Adrenal gland (tissue), 12 donors: ENCODE data around the gene GOLGA6L7. TPM values are rescaled to one million over a fixed set of nuclear protein-coding genes. Genes with fewer than 3 reads are reported as not detected.
"Not testable (repeated sequence)": the region's sequence is repeated elsewhere in the genome, so short reads cannot be mapped to it uniquely, and the experiment has no call there.

Source experiments
- DNase-seq, 7 donors: peaks; one replicate each; pipeline ENCODE4 v3.0.0-alpha.2; 2019 to 2020
- H3K27ac ChIP-seq, 5 donors: fragments of 200-600 bp; sonication (generic) in 4 of 5; 1 replicate in 3 of 5; 2 replicates in 2 of 5; pipeline versions ENCODE4 v1.5.1 to v1.8.0; 2016 to 2020; ENCODE audit warnings: mild to moderate bottlenecking in 1 of 5
- H3K27me3 ChIP-seq: fragments of 200-600 bp; 2 replicates; pipeline ENCODE4 v1.8.0; 2021
- H3K36me3 ChIP-seq, 2 donors: fragments of 200-600 bp; replicated peaks in 1 of 2; 1 replicate in 1 of 2; 2 replicates in 1 of 2; pipeline versions ENCODE4 v1.5.1 to v1.8.0; 2018 to 2022
- H3K4me1 ChIP-seq, 2 donors: fragments of 200-600 bp; replicated peaks in 1 of 2; 1 replicate in 1 of 2; 2 replicates in 1 of 2; pipeline versions ENCODE4 v1.5.1 to v1.8.0; 2018 to 2021
- H3K4me3 ChIP-seq, 4 donors: fragments of 200-600 bp; sonication (generic) in 3 of 4; one replicate each; pipeline ENCODE4 v1.5.1; 2016 to 2018
- H3K9me3 ChIP-seq, 3 donors: fragments of 200-600 bp; sonication (generic) in 1 of 3; replicated peaks in 1 of 3; 1 replicate in 2 of 3; 2 replicates in 1 of 3; pipeline versions ENCODE4 v1.5.1 to v1.8.0; 2016 to 2021
- WGBS, 4 donors: extraction: QIAGEN DNeasy Blood & Tissue Kit in 2 of 4; methylation state at CpG; one replicate each; pipeline versions ENCODE4 v1.1.5 to v1.1.7; 2013 to 2017; 5-methylcytosine and 5-hydroxymethylcytosine counted together
- intact Hi-C, 2 donors: fragments of 100-400 bp; cut with DNase I; formaldehyde crosslinking; loops; one replicate each; pipeline versions ENCODE4 v1.14.1 to v1.15.0; 2022 to 2023
- polyA plus RNA-seq, 3 donors: library from polyadenylated mRNA; stranded (reverse); fragments of 200-250 nt in 2 of 3; fragments of 350-450 nt in 1 of 3; fragmentation: Illumina TruSeq in 1 of 3; extraction: RNeasy Lipid Tissue Mini Kit (QIAGEN cat#74804) in 1 of 3; gene quantifications; one replicate each; pipeline ENCODE4 v1.2.3, GENCODE V29; 2013 to 2014
- total RNA-seq, 9 donors: library from RNA; depleted of rRNA in 4 of 9; stranded (reverse); fragments of >200 nt in 4 of 9; fragments of 120-200 nt in 1 of 9; fragmentation: NEBNext Ultra II Directional in 1 of 9; extraction: Animal tissue kit (Norgen Biotek cat#: 25700) in 1 of 9; gene quantifications; one replicate each; pipeline versions ENCODE4 v1.1.0 to v1.2.4, GENCODE V29; 2013 to 2023
- TF ChIP-seq, protein P1 (sequence below), 6 experiments: fragments of 450-650 bp in 4 of 6; fragments of 200-600 bp in 2 of 6; sonication (generic) in 1 of 6; IDR thresholded peaks; 1 replicate in 5 of 6; 2 replicates in 1 of 6; pipeline versions ENCODE4 v1.5.1 to v1.8.0; 2016 to 2021; ENCODE audit warnings: antibody characterized with exemption in 6 of 6, mild to moderate bottlenecking in 2 of 6, moderate library complexity in 1 of 6
- donor health status: healthy with polysubstance abuse.
- donor health status: Bipolar disorder and iron deficiency.
- donor health status: DM: yes; HTN: yes; CAD: no.
- donor health status: DM: no; HTN: no; CAD: no.
- donor health status: DM: no; HTN: no; CAD: no.
- donor health status: DM: yes; HTN: yes; CAD: no.

Gene GOLGA6L7
- total and polyA plus RNA-seq, 12 donors = not detected

DNA sequence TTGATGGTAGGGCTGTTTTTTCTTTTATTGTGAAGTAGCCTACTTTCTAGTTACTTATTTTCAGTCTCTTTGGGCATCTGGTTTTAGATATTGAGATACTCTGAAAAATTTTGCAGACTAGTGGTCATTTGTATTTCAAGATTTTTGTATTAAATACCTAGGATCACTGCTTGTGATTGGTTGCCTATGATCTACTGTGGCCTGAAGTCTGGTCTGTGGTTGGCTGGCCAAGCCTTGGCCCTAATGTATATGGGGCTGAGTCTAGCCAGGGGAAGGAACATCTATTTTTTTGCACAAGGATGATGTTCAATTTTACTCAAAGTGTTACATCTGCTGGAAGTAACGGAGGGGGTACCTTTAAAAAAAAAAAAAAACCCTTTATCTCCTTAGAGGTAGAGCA, 38.0 kb downstream of the GOLGA6L7 start:
- DNase-seq, H3K36me3 ChIP-seq, H3K27ac ChIP-seq, H3K27me3 ChIP-seq, intact Hi-C loops, H3K4me3 ChIP-seq, H3K4me1 ChIP-seq, H3K9me3 ChIP-seq: not testable (repeated sequence)
- 93 to 100% (median 98%) methylated on average over 1 of the region's 1 CpG for WGBS, 4 donors

DNA sequence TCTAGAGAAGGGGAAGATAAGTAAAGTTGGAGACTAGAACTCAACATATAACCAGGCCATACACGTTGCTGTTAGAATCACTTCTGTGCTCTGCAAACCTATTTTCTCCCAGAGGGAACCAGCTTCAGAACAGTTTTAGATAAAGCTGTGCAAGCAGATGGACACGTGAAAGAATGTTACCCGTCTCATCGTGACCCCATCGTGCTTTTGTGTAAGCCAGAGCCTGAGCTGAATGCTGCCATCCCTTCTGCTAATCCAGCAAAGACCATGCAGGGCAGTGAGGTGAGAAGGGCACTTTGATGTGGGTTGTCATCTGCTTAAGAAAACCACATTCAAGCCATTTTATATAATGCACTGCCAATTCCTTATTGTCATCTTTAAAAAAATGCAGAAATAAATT, 40.3 kb downstream of the GOLGA6L7 start:
- H3K9me3 ChIP-seq, H3K36me3 ChIP-seq, H3K4me3 ChIP-seq, H3K4me1 ChIP-seq, intact Hi-C loops, H3K27ac ChIP-seq, H3K27me3 ChIP-seq, DNase-seq: not testable (repeated sequence)
- WGBS, 4 donors = 75 to 82% (median 79%) methylated on average over 2 to 5 of the region's 5 CpGs

DNA sequence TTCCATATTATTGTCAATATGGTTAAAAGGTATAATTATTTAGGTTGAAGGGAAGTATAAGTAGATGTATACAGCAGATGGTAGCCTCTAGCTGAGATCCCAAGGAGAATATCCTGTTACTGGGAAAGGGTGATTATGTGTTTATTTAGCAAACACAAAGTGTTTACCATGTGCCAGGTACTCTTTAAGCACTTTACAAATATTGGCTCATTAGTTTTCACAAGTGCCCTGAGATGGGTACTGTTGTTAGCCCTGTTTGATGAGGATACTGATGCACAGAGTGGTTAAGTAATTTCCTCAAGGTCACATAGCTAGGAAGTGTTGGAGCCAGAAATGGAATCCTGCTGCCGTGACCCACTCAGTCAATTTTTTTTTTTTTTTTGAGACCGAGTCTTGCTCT, 48.1 kb downstream of the GOLGA6L7 start:
- H3K27me3 ChIP-seq, H3K27ac ChIP-seq, H3K4me1 ChIP-seq, H3K9me3 ChIP-seq, DNase-seq, H3K36me3 ChIP-seq, intact Hi-C loops, H3K4me3 ChIP-seq: not testable (repeated sequence)
- 46 to 83% (median 81%) methylated on average over 1 to 2 of the region's 2 CpGs for WGBS, 4 donors

DNA sequence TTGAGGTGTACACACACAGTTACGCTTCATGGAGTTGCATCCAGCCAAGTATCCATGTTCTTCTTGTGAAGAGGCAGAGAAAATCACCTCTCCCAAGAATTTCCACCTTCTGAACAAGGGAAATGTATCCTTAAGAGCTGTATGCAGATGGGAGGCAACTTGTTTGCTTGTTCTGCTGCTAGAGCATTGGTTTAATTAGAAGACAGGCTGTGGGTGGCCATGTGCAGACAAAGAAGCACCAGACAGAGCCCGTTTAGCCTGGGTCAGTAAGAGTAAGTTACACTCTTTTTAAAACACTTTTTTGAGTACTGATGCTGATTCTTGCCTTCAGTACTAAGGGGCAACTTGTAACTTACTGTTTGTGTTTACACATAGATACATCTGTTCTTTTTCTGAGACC, 50.2 kb downstream of the GOLGA6L7 start:
- H3K4me3 ChIP-seq, H3K27ac ChIP-seq, H3K27me3 ChIP-seq, intact Hi-C loops, H3K9me3 ChIP-seq, DNase-seq, H3K4me1 ChIP-seq, H3K36me3 ChIP-seq: not testable (repeated sequence)
- WGBS, 4 donors = 73 to 100% (median 100%) methylated on average over 1 to 2 of the region's 2 CpGs

DNA sequence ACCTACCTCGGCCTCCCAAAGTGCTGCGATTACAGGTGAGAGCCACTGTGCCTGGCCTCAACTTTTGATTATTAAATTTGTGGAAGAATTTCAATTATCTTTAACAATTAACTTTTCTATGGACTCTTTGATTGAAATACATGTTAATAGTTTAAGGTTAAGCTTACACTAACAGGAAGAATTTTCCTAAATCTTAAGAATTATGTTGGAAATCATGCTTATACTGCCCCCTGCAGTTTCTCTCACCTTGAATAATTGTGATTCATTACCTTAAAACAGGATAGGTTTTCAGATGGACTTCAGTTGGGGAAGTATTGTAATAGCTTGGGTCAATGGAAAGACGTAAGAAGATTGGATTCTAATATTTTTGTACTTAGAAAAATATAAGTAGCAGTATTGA, 54.2 kb downstream of the GOLGA6L7 start:
- TF ChIP-seq, protein P1, sequence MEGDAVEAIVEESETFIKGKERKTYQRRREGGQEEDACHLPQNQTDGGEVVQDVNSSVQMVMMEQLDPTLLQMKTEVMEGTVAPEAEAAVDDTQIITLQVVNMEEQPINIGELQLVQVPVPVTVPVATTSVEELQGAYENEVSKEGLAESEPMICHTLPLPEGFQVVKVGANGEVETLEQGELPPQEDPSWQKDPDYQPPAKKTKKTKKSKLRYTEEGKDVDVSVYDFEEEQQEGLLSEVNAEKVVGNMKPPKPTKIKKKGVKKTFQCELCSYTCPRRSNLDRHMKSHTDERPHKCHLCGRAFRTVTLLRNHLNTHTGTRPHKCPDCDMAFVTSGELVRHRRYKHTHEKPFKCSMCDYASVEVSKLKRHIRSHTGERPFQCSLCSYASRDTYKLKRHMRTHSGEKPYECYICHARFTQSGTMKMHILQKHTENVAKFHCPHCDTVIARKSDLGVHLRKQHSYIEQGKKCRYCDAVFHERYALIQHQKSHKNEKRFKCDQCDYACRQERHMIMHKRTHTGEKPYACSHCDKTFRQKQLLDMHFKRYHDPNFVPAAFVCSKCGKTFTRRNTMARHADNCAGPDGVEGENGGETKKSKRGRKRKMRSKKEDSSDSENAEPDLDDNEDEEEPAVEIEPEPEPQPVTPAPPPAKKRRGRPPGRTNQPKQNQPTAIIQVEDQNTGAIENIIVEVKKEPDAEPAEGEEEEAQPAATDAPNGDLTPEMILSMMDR (IDR thresholded peaks at IDR 0.05) = peak in 3 of 6 experiments; percentile 20 to 41 (median 23)
- peak in 1 of 7 donors; percentile 27 for DNase-seq
- H3K36me3 ChIP-seq, H3K9me3 ChIP-seq, H3K4me3 ChIP-seq, H3K27ac ChIP-seq, intact Hi-C loops, H3K27me3 ChIP-seq, H3K4me1 ChIP-seq: not testable (repeated sequence)
- WGBS, 4 donors = 83 to 87% (median 85%) methylated on average over 3 of the region's 3 CpGs

Other genes starting within 250 kb of the GOLGA6L7 start
- 1 to 10 TPM in 5 of 9 donors, under 1 TPM in 2, not detected in 2; 0.67 to 3.0 (median 1.8) TPM for gene GOLGA8M, start 136.2 kb downstream of the GOLGA6L7 start, total RNA-seq
- 1 to 10 TPM in 1 of 3 donors, under 1 TPM in 2; 0.22 to 2.0 (median 0.51) TPM for gene GOLGA8M, start 136.2 kb downstream of the GOLGA6L7 start, polyA plus RNA-seq
- gene APBA2, start 37.3 kb upstream of the GOLGA6L7 start, total RNA-seq = 10 to 100 TPM in 1 of 9 donors, 1 to 10 TPM in 8; 2.2 to 13.2 (median 4.8) TPM
- gene APBA2, start 37.3 kb upstream of the GOLGA6L7 start, polyA plus RNA-seq = 1 to 10 TPM; 2.1 to 6.9 (median 3.1) TPM